Measurements from ENCODE around the gene WDR64. TPM values are rescaled to one million over a fixed set of nuclear protein-coding genes. Genes with fewer than 3 reads are reported as not detected.

Gene WDR64
- total and polyA plus RNA-seq, 3 donors from 2014 or later = 4.3 to 7.1 (median 5.5) TPM

DNA sequence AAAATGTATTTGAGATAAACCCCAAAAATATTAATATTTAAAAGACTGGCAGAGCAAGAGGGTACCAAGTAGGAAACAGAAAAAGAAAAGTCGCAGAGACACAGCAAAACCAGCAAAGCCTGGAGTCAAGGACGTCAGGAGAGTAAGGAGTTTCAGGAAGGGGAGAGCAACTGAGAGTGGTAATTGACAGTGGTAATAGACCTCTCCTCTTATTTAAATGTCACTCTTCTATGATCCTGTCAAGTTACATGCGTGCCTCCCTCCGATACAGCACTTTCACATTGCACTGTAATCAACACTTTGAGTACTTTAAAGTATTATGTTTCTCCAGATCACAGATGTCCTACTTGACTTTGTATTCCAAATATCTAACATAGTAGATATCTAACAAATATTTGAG lies 113.3 kb downstream of the WDR64 start:
- no peak for TF ChIP-seq CTCF (IDR thresholded peaks at IDR 0.05)
- no peak for TF ChIP-seq POLR2A (IDR thresholded peaks at IDR 0.05)
- 72 to 81% methylated on average over 4 of the region's 4 CpGs for WGBS, 2 donors
- H3K4me1 ChIP-seq = no peaks in the 10 kb centered on the region
- no peaks in the 10 kb centered on the region for H3K9me3 ChIP-seq
- intact Hi-C loops (cut with DNase I; ENCODE audit: low total_unique reads) = no loop called here
- no peaks in the 10 kb centered on the region for H3K27me3 ChIP-seq
- H3K27ac ChIP-seq = no peak overlapping the region
- no peak for DNase-seq
- no peak overlapping the region for H3K4me3 ChIP-seq
- no peaks in the 10 kb centered on the region for H3K36me3 ChIP-seq (ENCODE audit: low read depth, missing control alignments)

DNA sequence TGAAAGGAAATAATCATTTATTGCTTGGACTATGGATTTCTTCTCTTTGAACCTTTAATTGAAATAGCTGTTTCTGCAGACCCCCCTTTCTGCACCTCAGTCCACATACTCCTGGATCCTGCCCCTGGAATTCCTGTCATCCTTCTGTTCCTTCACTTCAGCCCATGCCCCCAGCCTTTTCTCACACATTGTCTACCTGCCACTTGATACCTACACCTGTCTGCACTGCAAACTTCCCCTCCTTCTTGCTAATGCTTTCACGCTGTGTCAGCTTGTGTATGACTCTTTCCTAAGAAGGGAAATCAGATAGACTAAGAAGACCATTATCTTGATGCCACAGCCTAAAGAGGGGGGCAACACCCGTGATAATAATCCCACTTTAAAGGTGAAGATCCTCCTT lies 115.7 kb downstream of the WDR64 start:
- no peak for TF ChIP-seq POLR2A (IDR thresholded peaks at IDR 0.05)
- TF ChIP-seq CTCF (IDR thresholded peaks at IDR 0.05) = no peak
- H3K4me1 ChIP-seq = no peaks in the 10 kb centered on the region
- intact Hi-C loops (cut with DNase I; ENCODE audit: low total_unique reads) = no loop called here
- WGBS, 2 donors = 67 to 79% methylated on average over 2 of the region's 2 CpGs
- H3K4me3 ChIP-seq = no peak overlapping the region
- no peak overlapping the region for H3K27ac ChIP-seq
- H3K27me3 ChIP-seq = no peaks in the 10 kb centered on the region
- no peaks in the 10 kb centered on the region for H3K9me3 ChIP-seq
- no peak for DNase-seq
- H3K36me3 ChIP-seq (ENCODE audit: low read depth, missing control alignments) = no peaks in the 10 kb centered on the region

DNA sequence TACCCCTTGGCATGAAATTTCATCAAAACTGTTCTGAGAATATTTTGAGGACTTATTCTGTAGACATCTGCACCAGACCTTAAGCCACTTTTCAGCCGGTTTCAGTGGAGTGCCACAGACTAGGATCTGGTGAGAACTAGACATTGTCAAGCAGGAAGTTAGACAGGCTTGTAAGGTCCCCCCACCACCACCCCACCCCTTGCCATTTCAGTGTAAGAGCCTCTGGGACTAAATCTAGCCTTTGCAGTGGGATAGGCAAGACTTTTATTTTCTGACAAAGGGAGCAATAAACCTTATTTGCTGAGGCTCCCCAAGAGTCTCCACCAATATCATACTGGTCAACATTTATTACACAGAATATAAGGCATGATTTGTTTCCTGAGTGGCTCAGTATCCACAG lies 118.0 kb downstream of the WDR64 start:
- intact Hi-C loops (cut with DNase I; ENCODE audit: low total_unique reads) = no loop called here
- Histone ChIP-seq H3K4me3 (no peak overlapping the region), H3K27ac (no peak overlapping the region), H3K4me1 (peaks cover 11% of the 10 kb centered on the region), H3K36me3 (ENCODE audit: low read depth, missing control alignments) (no peaks in the 10 kb centered on the region), H3K27me3 (no peaks in the 10 kb centered on the region), H3K9me3 (no peaks in the 10 kb centered on the region)
- no peak for DNase-seq
- no peak for TF ChIP-seq POLR2A (IDR thresholded peaks at IDR 0.05)
- TF ChIP-seq CTCF (IDR thresholded peaks at IDR 0.05) = no peak
- 43 to 70% methylated on average over 1 of the region's 1 CpG for WGBS, 2 donors

- intact Hi-C loops (cut with DNase I; ENCODE audit: low total_unique reads) = no loop called here
Observed at GRCh38 chr1:241771117-241771516, 119.0 kb downstream of the WDR64 start.

More at GRCh38 chr1:241771117-241771516, 119.0 kb downstream of the WDR64 start:
- no peak overlapping the region for H3K27ac ChIP-seq
- H3K36me3 ChIP-seq (ENCODE audit: low read depth, missing control alignments) = no peaks in the 10 kb centered on the region
- WGBS, 2 donors = 80 to 89% methylated on average over 2 of the region's 2 CpGs
- TF ChIP-seq CTCF (IDR thresholded peaks at IDR 0.05) (no peak), POLR2A (IDR thresholded peaks at IDR 0.05) (no peak)
- no peak for DNase-seq
- no peaks in the 10 kb centered on the region for H3K27me3 ChIP-seq
- no peaks in the 10 kb centered on the region for H3K9me3 ChIP-seq
- H3K4me1 ChIP-seq = peaks cover 11% of the 10 kb centered on the region
- no peak overlapping the region for H3K4me3 ChIP-seq

All from testis (tissue), 3 donors.